WTC11 (cell line): Measurements from ENCODE around the gene TP63. TPM values are rescaled to one million over a fixed set of nuclear protein-coding genes. Genes with fewer than 3 reads are reported as not detected.
A peak's percentile ranks its signal among the peaks of the same experiment; 100 is the strongest.

ENCODE experiments used
- ATAC-seq: fragments of 200-7000 bp; cut with Tn5 transposase; 2 replicates; pipeline ENCODE4 v1.10.0; 2021; ENCODE audit warnings: mild to moderate bottlenecking, moderate library complexity
- CTCF ChIA-PET: fragments of 300-600 bp; sonication (Branson Sonifier 250); formaldehyde crosslinking; loops from one replicate; lab custom pipeline; 2021; ENCODE audit warnings: antibody characterized with exemption; lab: Charles Lee
- POLR2A ChIA-PET: fragments of 350-600 bp; sonication (Branson Sonifier 250); formaldehyde crosslinking; loops from one replicate; lab custom pipeline; 2021; ENCODE audit warnings: antibody characterized with exemption; lab: Charles Lee
- DNase-seq: peaks from one replicate; pipeline ENCODE4 v3.0.0; 2021; ENCODE audit warnings: low spot score
- H3K27ac Mint-ChIP-seq: 2 replicates; pipeline ENCODE4 v1.8.0; 2021; ENCODE audit warnings: mixed read lengths
- H3K27me3 Mint-ChIP-seq: 2 replicates; pipeline ENCODE4 v1.8.0; 2021; ENCODE audit warnings: low read depth, mild to moderate bottlenecking, moderate library complexity, mixed read lengths
- H3K36me3 Mint-ChIP-seq: 2 replicates; pipeline ENCODE4 v1.8.0; 2021; ENCODE audit warnings: mixed read lengths
- H3K4me1 Mint-ChIP-seq: 2 replicates; pipeline ENCODE4 v1.8.0; 2022; ENCODE audit warnings: mixed read lengths
- H3K4me3 Mint-ChIP-seq: 2 replicates; pipeline ENCODE4 v1.8.0; 2021; ENCODE audit warnings: mild to moderate bottlenecking, moderate library complexity, mixed read lengths
- H3K9me3 Mint-ChIP-seq: 2 replicates; pipeline ENCODE4 v1.8.0; 2021; ENCODE audit warnings: mixed read lengths
- ATF1 ChIP-seq: sonication (generic); formaldehyde crosslinking; IDR thresholded peaks from 2 replicates; pipeline ENCODE4 v1.8.1; 2023; ENCODE audit warnings: mild to moderate bottlenecking, moderate library complexity, missing genetic modification reagents
- ELF4 ChIP-seq: sonication (generic); formaldehyde crosslinking; IDR thresholded peaks from 2 replicates; pipeline ENCODE4 v1.8.1; 2022; ENCODE audit warnings: low read depth, mild to moderate bottlenecking, moderate library complexity, missing genetic modification reagents
- ESRRA ChIP-seq: sonication (generic); formaldehyde crosslinking; IDR thresholded peaks from 2 replicates; pipeline ENCODE4 v1.8.1; 2022; ENCODE audit warnings: mild to moderate bottlenecking, missing genetic modification reagents, borderline replicate concordance
- ETV6 ChIP-seq: sonication (generic); formaldehyde crosslinking; IDR thresholded peaks from 2 replicates; pipeline ENCODE4 v1.8.1; 2022; ENCODE audit warnings: mild to moderate bottlenecking, missing genetic modification reagents
- IRF2 ChIP-seq: sonication (generic); formaldehyde crosslinking; IDR thresholded peaks from 2 replicates; pipeline ENCODE4 v1.8.0; 2022; ENCODE audit warnings: low read depth, missing genetic modification reagents, borderline replicate concordance
- MXD4 ChIP-seq: fragments of 250-450 bp; sonication (Bioruptor Pico); IDR thresholded peaks from 2 replicates; pipeline ENCODE4 v1.8.0; 2021; ENCODE audit warnings: mild to moderate bottlenecking, moderate library complexity, borderline replicate concordance
- NFE2L1 ChIP-seq: sonication (generic); formaldehyde crosslinking; IDR thresholded peaks from 2 replicates; pipeline ENCODE4 v1.8.1; 2023; ENCODE audit warnings: missing genetic modification reagents
- NR1H2 ChIP-seq: sonication (generic); formaldehyde crosslinking; IDR thresholded peaks from 2 replicates; pipeline ENCODE4 v1.9.0; 2021; ENCODE audit warnings: mild to moderate bottlenecking, moderate library complexity, missing genetic modification reagents
- PRDM15 ChIP-seq: sonication (generic); formaldehyde crosslinking; IDR thresholded peaks from 2 replicates; pipeline ENCODE4 v1.8.0; 2022; ENCODE audit warnings: missing genetic modification reagents
- RORB ChIP-seq: fragments of 250-450 bp; sonication (Bioruptor Pico); IDR thresholded peaks from 2 replicates; pipeline ENCODE4 v1.9.0; 2021; ENCODE audit warnings: mild to moderate bottlenecking
- SMAD3 ChIP-seq: sonication (generic); formaldehyde crosslinking; IDR thresholded peaks from 2 replicates; pipeline ENCODE4 v1.8.0; 2022; ENCODE audit warnings: missing genetic modification reagents, mild to moderate bottlenecking, borderline replicate concordance
- SOX15 ChIP-seq: fragments of 250-450 bp; sonication (Bioruptor Pico); IDR thresholded peaks from 2 replicates; pipeline ENCODE4 v1.9.0; 2021; ENCODE audit warnings: mild to moderate bottlenecking
- STAT6 ChIP-seq: sonication (generic); formaldehyde crosslinking; conservative IDR thresholded peaks from 2 replicates; pipeline ENCODE4 v1.8.1; 2023; ENCODE audit warnings: mild to moderate bottlenecking, low read depth, missing genetic modification reagents, moderate library complexity
- TCF7 ChIP-seq: sonication (generic); formaldehyde crosslinking; IDR thresholded peaks from 2 replicates; pipeline ENCODE4 v1.8.0; 2022; ENCODE audit warnings: mild to moderate bottlenecking, low read depth, missing genetic modification reagents, moderate library complexity
- TP53 ChIP-seq: sonication (generic); formaldehyde crosslinking; IDR thresholded peaks from 2 replicates; pipeline ENCODE4 v1.8.1; 2023; ENCODE audit warnings: mild to moderate bottlenecking, missing genetic modification reagents
- ZNF671 ChIP-seq: fragments of 250-450 bp; sonication (Bioruptor Pico); IDR thresholded peaks from 2 replicates; pipeline ENCODE4 v1.8.0; 2021; ENCODE audit warnings: mild to moderate bottlenecking
- total RNA-seq: library from RNA; stranded (reverse); gene quantifications from 3 replicates; pipeline ENCODE4 v1.2.3, GENCODE V29; 2021
- TF ChIP-seq, protein P1 (sequence below): sonication (generic); formaldehyde crosslinking; IDR thresholded peaks from 2 replicates; pipeline ENCODE4 v1.8.1; 2022; ENCODE audit warnings: mild to moderate bottlenecking, missing genetic modification reagents, moderate library complexity, borderline replicate concordance
- TF ChIP-seq, protein P2 (sequence below): sonication (generic); formaldehyde crosslinking; IDR thresholded peaks from 2 replicates; pipeline ENCODE4 v1.8.0; 2022; ENCODE audit warnings: mild to moderate bottlenecking, missing genetic modification reagents
- TF ChIP-seq, protein P3 (sequence below): sonication (generic); formaldehyde crosslinking; IDR thresholded peaks from 2 replicates; pipeline ENCODE4 v1.8.1; 2023; ENCODE audit warnings: mild to moderate bottlenecking, missing genetic modification reagents, borderline replicate concordance

TP63 gene
- total RNA-seq, 1 experiment from 2014 or later: 0.09 TPM

DNA sequence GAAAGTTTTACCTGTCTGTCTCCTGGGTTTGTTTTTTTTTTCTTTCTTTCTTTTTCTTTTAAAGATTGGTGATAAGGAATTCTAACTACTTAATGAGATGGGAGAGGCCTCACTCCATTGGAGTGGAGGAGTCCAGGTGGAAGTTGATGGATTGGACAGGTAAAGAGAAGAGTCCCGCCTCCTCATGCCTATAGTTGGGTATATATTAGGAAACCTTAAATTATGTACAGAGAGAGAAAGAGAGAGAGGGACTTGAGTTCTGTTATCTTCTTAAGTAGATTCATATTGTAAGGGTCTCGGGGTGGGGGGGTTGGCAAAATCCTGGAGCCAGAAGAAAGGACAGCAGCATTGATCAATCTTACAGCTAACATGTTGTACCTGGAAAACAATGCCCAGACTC lies 158.2 kb downstream of the TP63 start:
- Mint-ChIP-seq H3K27me3 (peaks cover 12% of the 10 kb centered on the region), H3K4me1 (peaks cover 23% of the 10 kb centered on the region)

GRCh38 chr3:189790658-189791057 lies 159.5 kb downstream of the TP63 start:
- Mint-ChIP-seq H3K36me3 (no peaks in the 10 kb centered on the region), H3K4me3 (no peak overlapping the region), H3K9me3 (no peaks in the 10 kb centered on the region), H3K4me1 (peaks cover 23% of the 10 kb centered on the region), H3K27me3 (peaks cover 15% of the 10 kb centered on the region; the same call in 1 of the 2 replicates), H3K27ac (no peak overlapping the region)
- ATAC-seq (no peak), DNase-seq (no peak)
- CTCF ChIA-PET: interaction anchor here (1.3 kb wide), 1 partner anchor 158 kb away, joined by 3 read pairs; no protein-coding TSS in a partner anchor
- POLR2A ChIA-PET: no interaction called here
- TF ChIP-seq TCF7 (CRISPR knock-in tag) (no peak), STAT6 (no peak), NR1H2 (CRISPR knock-in tag) (no peak), ZNF671 (no peak), SOX15 (CRISPR knock-in tag) (no peak), NFE2L1 (no peak), SMAD3 (CRISPR knock-in tag) (no peak), ELF4 (CRISPR knock-in tag) (no peak), ATF1 (CRISPR knock-in tag) (no peak), ETV6 (no peak)
- TF ChIP-seq, protein P1, sequence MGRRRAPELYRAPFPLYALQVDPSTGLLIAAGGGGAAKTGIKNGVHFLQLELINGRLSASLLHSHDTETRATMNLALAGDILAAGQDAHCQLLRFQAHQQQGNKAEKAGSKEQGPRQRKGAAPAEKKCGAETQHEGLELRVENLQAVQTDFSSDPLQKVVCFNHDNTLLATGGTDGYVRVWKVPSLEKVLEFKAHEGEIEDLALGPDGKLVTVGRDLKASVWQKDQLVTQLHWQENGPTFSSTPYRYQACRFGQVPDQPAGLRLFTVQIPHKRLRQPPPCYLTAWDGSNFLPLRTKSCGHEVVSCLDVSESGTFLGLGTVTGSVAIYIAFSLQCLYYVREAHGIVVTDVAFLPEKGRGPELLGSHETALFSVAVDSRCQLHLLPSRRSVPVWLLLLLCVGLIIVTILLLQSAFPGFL (CRISPR knock-in tag): no peak

More for the DNA sequence above, 158.2 kb downstream of the TP63 start:
- TF ChIP-seq, protein P2, sequence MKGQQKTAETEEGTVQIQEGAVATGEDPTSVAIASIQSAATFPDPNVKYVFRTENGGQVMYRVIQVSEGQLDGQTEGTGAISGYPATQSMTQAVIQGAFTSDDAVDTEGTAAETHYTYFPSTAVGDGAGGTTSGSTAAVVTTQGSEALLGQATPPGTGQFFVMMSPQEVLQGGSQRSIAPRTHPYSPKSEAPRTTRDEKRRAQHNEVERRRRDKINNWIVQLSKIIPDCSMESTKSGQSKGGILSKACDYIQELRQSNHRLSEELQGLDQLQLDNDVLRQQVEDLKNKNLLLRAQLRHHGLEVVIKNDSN: no peak
- TF ChIP-seq IRF2 (CRISPR knock-in tag) (no peak), NFE2L1 (no peak), ESRRA (CRISPR knock-in tag) (no peak), TP53 (CRISPR knock-in tag) (no peak), RORB (CRISPR knock-in tag) (no peak), MXD4 (CRISPR knock-in tag) (no peak), PRDM15 (CRISPR knock-in tag) (no peak)
- TF ChIP-seq, protein P3, sequence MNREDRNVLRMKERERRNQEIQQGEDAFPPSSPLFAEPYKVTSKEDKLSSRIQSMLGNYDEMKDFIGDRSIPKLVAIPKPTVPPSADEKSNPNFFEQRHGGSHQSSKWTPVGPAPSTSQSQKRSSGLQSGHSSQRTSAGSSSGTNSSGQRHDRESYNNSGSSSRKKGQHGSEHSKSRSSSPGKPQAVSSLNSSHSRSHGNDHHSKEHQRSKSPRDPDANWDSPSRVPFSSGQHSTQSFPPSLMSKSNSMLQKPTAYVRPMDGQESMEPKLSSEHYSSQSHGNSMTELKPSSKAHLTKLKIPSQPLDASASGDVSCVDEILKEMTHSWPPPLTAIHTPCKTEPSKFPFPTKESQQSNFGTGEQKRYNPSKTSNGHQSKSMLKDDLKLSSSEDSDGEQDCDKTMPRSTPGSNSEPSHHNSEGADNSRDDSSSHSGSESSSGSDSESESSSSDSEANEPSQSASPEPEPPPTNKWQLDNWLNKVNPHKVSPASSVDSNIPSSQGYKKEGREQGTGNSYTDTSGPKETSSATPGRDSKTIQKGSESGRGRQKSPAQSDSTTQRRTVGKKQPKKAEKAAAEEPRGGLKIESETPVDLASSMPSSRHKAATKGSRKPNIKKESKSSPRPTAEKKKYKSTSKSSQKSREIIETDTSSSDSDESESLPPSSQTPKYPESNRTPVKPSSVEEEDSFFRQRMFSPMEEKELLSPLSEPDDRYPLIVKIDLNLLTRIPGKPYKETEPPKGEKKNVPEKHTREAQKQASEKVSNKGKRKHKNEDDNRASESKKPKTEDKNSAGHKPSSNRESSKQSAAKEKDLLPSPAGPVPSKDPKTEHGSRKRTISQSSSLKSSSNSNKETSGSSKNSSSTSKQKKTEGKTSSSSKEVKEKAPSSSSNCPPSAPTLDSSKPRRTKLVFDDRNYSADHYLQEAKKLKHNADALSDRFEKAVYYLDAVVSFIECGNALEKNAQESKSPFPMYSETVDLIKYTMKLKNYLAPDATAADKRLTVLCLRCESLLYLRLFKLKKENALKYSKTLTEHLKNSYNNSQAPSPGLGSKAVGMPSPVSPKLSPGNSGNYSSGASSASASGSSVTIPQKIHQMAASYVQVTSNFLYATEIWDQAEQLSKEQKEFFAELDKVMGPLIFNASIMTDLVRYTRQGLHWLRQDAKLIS (CRISPR knock-in tag): no peak
- Mint-ChIP-seq H3K36me3 (no peaks in the 10 kb centered on the region), H3K27ac (no peak overlapping the region), H3K4me3 (no peak overlapping the region), H3K9me3 (no peaks in the 10 kb centered on the region)
- no peak for DNase-seq
- CTCF ChIA-PET: no interaction called here
- POLR2A ChIA-PET: no interaction called here
- ATAC-seq: peak; percentile 28; the same call in 1 of the 2 replicates
